Lung (tissue), 12 donors: ENCODE measurements around the gene CPZ. TPM values are rescaled to one million over a fixed set of nuclear protein-coding genes. Genes with fewer than 3 reads are reported as not detected.

Experiments used
- ATAC-seq: fragments of 200-7000 bp; cut with Tn5 transposase; one replicate; pipeline ENCODE4 v1.9.1; 2020; ENCODE audit warnings: moderate number of reproducible peaks; ENCODE audit not compliant: insufficient read depth, low FRiP score
- DNase-seq, 3 donors: peaks; one replicate each; pipeline ENCODE4 v3.0.0-alpha.2; 2013 to 2017
- H3K27ac ChIP-seq, 2 donors: one replicate each; pipeline ENCODE4 v1.5.1; 2013; ENCODE audit warnings: mild to moderate bottlenecking in 2 of 2, moderate library complexity in 2 of 2, control low read depth in 1 of 2, inconsistent platforms in 1 of 2, low read depth in 1 of 2, low read length in 1 of 2
- H3K27me3 ChIP-seq, 3 donors: one replicate each; pipeline ENCODE4 v1.5.1; 2013; ENCODE audit warnings: low read length in 2 of 3; ENCODE audit not compliant: control insufficient read depth in 3 of 3, insufficient read depth in 3 of 3
- H3K36me3 ChIP-seq, 4 donors: one replicate each; pipeline ENCODE4 v1.5.1; 2013; ENCODE audit warnings: low read length in 4 of 4, mild to moderate bottlenecking in 1 of 4, moderate library complexity in 1 of 4; ENCODE audit not compliant: control insufficient read depth in 4 of 4, insufficient read depth in 4 of 4
- H3K4me1 ChIP-seq, 5 donors: one replicate each; pipeline ENCODE4 v1.5.1; 2013; ENCODE audit warnings: low read length in 5 of 5, mild to moderate bottlenecking in 2 of 5, moderate library complexity in 1 of 5; ENCODE audit not compliant: control insufficient read depth in 5 of 5, insufficient read depth in 5 of 5
- H3K4me3 ChIP-seq: one replicate; pipeline ENCODE4 v1.5.1; 2013; ENCODE audit warnings: mild to moderate bottlenecking, control low read depth, moderate library complexity
- H3K9ac ChIP-seq, 2 donors: one replicate each; pipeline ENCODE4 v1.5.1; 2013; ENCODE audit warnings: low read length in 2 of 2, control low read depth in 1 of 2; ENCODE audit not compliant: insufficient read depth in 1 of 2
- H3K9me3 ChIP-seq, 4 donors: one replicate each; pipeline ENCODE4 v1.5.1; 2013; ENCODE audit warnings: low read length in 3 of 4, mild to moderate bottlenecking in 1 of 4, moderate library complexity in 1 of 4; ENCODE audit not compliant: control insufficient read depth in 4 of 4, insufficient read depth in 3 of 4
- WGBS, 2 donors: extraction: QIAGEN DNeasy Blood & Tissue Kit; methylation state at CpG; one replicate each; pipeline ENCODE4 v1.1.7; 2013; 5-methylcytosine and 5-hydroxymethylcytosine counted together
- polyA plus RNA-seq, 2 donors: library from polyadenylated mRNA; stranded (reverse); fragments of 200-250 nt; gene quantifications; one replicate each; pipeline ENCODE4 v1.2.1, GENCODE V29; 2013
- total RNA-seq, 2 donors: library from RNA; depleted of rRNA in 1 of 2; stranded (reverse); fragments of >200 nt in 1 of 2; gene quantifications; one replicate each; pipeline ENCODE4 v1.2.1, GENCODE V29; 2014 to 2021
- TF ChIP-seq, protein P1 (sequence below): IDR thresholded peaks from 2 replicates; pipeline ENCODE4 v1.5.1; 2012; ENCODE audit warnings: mild to moderate bottlenecking; ENCODE audit errors: control extremely low read depth, extremely low read depth
- donor health status: control.
- donor health status: control.
- donor health status: Bipolar disorder and iron deficiency.
- donor health status: healthy.
- donor health status: DM: yes; HTN: yes; CAD: no.

CPZ gene
- total and polyA plus RNA-seq, 4 donors: 1.4 to 5.5 (median 2.7) TPM

DNA sequence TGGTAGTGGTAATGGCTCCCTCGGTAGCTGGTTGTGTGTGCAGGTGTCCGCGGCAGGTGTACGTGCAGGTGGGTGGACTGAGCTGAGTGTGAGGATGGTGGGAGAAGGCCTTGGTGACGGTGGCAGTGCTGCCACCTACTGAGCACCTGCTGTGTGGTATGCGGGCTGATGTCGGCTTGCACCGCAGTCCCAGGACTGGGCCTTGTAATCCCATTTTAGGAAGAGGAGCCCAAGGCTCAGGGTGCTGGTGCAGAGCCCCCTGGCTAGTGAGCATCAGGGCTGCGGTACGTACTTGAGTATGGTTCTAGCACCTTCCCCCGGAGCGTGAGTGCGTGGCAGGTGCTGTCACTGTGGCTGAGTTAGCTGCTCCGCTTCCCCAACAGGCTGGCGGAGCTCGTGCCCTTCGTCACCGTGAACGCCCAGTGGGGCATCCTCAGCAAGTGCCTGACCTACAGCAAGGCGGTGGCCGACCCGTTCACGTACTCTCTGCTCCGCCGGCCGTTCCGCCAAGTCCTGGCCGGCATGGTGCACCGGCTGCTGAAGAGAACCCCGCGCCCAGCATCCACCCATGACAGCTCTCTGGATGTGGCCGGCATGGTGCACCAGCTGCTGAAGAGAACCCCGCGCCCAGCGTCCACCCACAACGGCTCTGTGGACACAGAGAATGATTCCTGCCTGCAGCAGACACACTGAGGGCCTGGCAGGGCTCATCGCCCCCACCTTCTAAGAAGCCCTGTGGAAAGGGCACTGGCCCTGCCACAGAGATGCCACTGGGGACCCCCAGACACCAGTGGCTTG lies 5.7 kb upstream of the CPZ start:
- 76 to 82% methylated on average over 37 of the region's 37 CpGs for WGBS, 2 donors

DNA sequence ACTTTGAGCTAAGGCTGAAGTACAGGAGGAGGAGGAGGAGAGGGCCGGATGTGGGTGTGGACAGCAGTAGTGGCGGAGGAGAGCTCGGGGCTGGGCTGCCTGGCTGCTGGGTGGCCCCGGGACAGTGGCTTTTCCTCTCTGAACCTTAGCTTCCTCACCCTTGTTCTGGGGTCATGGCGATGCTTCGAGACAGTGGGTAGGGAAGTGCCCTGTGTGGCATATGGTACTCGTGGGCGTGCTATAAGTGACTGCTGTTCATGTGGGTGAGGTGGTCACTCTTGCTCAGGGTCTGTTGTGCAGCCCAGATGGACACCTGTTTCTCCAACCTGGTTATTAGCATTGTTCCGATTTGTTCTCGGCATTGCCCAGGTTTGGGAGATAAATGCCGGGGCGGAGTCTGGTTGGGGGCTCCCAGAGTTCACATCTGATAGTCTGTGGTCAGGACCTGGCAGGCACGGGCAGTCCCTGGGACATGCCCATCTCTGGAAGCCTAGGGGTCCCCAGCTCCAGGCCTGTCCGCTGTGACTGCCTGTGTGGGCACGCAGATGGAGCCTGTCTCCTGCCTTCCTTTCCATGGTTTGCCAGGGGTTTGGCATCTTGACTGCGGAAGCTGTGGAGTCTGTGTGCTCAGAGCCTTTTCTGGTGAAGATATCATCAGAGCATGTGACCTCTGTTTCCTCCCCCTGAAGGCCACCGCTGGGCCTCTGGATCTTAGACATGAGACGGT lies 4.9 kb upstream of the CPZ start:
- H3K27me3 ChIP-seq: peaks cover 0 to 30% (median 8%) of the 10 kb centered on the region in 3 donors
- peaks cover 0 to 13% (median 0%) of the 10 kb centered on the region in 5 donors for H3K4me1 ChIP-seq
- TF ChIP-seq, protein P1, sequence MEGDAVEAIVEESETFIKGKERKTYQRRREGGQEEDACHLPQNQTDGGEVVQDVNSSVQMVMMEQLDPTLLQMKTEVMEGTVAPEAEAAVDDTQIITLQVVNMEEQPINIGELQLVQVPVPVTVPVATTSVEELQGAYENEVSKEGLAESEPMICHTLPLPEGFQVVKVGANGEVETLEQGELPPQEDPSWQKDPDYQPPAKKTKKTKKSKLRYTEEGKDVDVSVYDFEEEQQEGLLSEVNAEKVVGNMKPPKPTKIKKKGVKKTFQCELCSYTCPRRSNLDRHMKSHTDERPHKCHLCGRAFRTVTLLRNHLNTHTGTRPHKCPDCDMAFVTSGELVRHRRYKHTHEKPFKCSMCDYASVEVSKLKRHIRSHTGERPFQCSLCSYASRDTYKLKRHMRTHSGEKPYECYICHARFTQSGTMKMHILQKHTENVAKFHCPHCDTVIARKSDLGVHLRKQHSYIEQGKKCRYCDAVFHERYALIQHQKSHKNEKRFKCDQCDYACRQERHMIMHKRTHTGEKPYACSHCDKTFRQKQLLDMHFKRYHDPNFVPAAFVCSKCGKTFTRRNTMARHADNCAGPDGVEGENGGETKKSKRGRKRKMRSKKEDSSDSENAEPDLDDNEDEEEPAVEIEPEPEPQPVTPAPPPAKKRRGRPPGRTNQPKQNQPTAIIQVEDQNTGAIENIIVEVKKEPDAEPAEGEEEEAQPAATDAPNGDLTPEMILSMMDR: no peak

More for the DNA sequence above, 5.7 kb upstream of the CPZ start:
- TF ChIP-seq, protein P1: no peak
- no peak overlapping the region for H3K9ac ChIP-seq
- peaks cover 0 to 1% (median 0%) of the 10 kb centered on the region in 4 donors for H3K9me3 ChIP-seq
- DNase-seq: peak in 1 of 3 donors; percentile 13
- H3K36me3 ChIP-seq: no peaks in the 10 kb centered on the region
- no peak overlapping the region for H3K4me3 ChIP-seq
- H3K27me3 ChIP-seq: peaks cover 1 to 28% (median 3%) of the 10 kb centered on the region in 3 donors
- no peak for ATAC-seq
- peaks cover 0 to 8% (median 0%) of the 10 kb centered on the region in 5 donors for H3K4me1 ChIP-seq
- H3K27ac ChIP-seq: no peak overlapping the region

DNA sequence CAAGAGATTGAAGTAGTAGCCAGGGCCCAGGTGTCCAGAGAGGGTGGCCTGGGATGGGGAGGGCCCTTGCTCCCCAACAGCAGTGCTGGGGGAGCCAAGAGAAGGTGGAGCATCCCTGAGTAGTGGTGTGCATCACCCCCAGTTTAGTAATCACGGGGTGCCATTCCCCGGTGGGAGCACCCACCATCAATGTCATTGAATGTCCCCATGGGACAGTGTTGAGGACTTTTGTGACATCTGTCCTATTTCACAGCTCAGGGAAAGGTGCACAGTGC lies 4.4 kb upstream of the CPZ start:
- no peaks in the 10 kb centered on the region for H3K9me3 ChIP-seq
- no peak for ATAC-seq
- H3K9ac ChIP-seq: no peak overlapping the region
- H3K27ac ChIP-seq: no peak overlapping the region
- H3K4me3 ChIP-seq: no peak overlapping the region
- peaks cover 0 to 13% (median 0%) of the 10 kb centered on the region in 5 donors for H3K4me1 ChIP-seq
- DNase-seq: no peak
- 91 to 95% methylated on average over 2 of the region's 2 CpGs for WGBS, 2 donors
- peaks cover 0 to 32% (median 12%) of the 10 kb centered on the region in 3 donors for H3K27me3 ChIP-seq
- TF ChIP-seq, protein P1: no peak
- H3K36me3 ChIP-seq: no peaks in the 10 kb centered on the region

More for the DNA sequence above, 4.9 kb upstream of the CPZ start:
- Histone ChIP-seq H3K4me3 (no peak overlapping the region), H3K9me3 (no peaks in the 10 kb centered on the region), H3K36me3 (no peaks in the 10 kb centered on the region), H3K27ac (no peak overlapping the region), H3K9ac (no peak overlapping the region)
- 79 to 85% methylated on average over 13 to 18 of the region's 18 CpGs for WGBS, 2 donors
- DNase-seq (peak in 1 of 3 donors; percentile 8), ATAC-seq (no peak)
